HepG2 (cell line): ENCODE measurements around the gene COX4I1. TPM values are rescaled to one million over a fixed set of nuclear protein-coding genes. Genes with fewer than 3 reads are reported as not detected.

ENCODE experiments used
- ATAC-seq: fragments of 200-7000 bp; cut with Tn5 transposase; 3 replicates; pipeline ENCODE4 v1.9.1; 2020; ENCODE audit warnings: mild to moderate bottlenecking, moderate library complexity
- BruUV-seq: library from RNA; stranded (reverse); fragments of 400-500 nt; replicated peaks from 2 replicates; lab custom pipeline; 2021; lab: Mats Ljungman, UMichigan
- CTCF ChIA-PET: fragments of 300-600 bp; formaldehyde crosslinking; extraction: SDS; loops from one replicate; lab custom pipeline; 2021; ENCODE audit warnings: low total read pairs, inconsistent platforms, low intra/inter-chr PET ratio; lab: Yijun Ruan, JAX
- POLR2A ChIA-PET: fragments of 350-600 bp; sonication (Branson Sonifier 250); formaldehyde crosslinking; loops from one replicate; lab custom pipeline; 2020; ENCODE audit warnings: antibody characterized with exemption, inconsistent platforms; lab: Yijun Ruan, JAX
- DNase-seq: peaks from one replicate; pipeline ENCODE4 v3.0.0-alpha.2; 2015; ENCODE audit warnings: low spot score
- FAIRE-seq: peaks from 3 replicates; lab custom pipeline; 2011; peaks lifted over from hg19 to GRCh38; lab: Jason Lieb, UNC
- H2AFZ ChIP-seq: one replicate; pipeline ENCODE4 v1.6.1; 2011; ENCODE audit warnings: low read length, inconsistent platforms
- H3K27ac ChIP-seq: fragments of 300-600 bp; 3 replicates; pipeline ENCODE4 v1.8.0; 2011; ENCODE audit warnings: mixed run types, mild to moderate bottlenecking, mixed read lengths, low read length, inconsistent platforms; ENCODE audit not compliant: insufficient read depth; ENCODE audit errors: extremely low read length
- H3K27me3 ChIP-seq, 2 experiments: fragments of 200-600 bp in 1 of 2; 2 replicates in 1 of 2; 3 replicates in 1 of 2; pipeline versions ENCODE4 v1.6.0 to v1.8.0; 2011; ENCODE audit warnings: low read length in 2 of 2, mild to moderate bottlenecking in 2 of 2, moderate library complexity in 2 of 2, inconsistent platforms in 1 of 2; ENCODE audit not compliant: insufficient read depth in 2 of 2, control insufficient read depth in 1 of 2
- H3K36me3 ChIP-seq, 2 experiments: fragments of 200-600 bp in 1 of 2; replicated peaks in 1 of 2; 2 replicates in 1 of 2; 3 replicates in 1 of 2; pipeline versions ENCODE4 v1.5.1 to v1.8.0; 2011; ENCODE audit warnings: low read length in 2 of 2, inconsistent platforms in 1 of 2; ENCODE audit not compliant: insufficient read depth in 2 of 2, control insufficient read depth in 1 of 2
- H3K4me1 ChIP-seq: 2 replicates; pipeline ENCODE4 v1.5.1; 2012; ENCODE audit warnings: low read length, inconsistent platforms; ENCODE audit not compliant: insufficient read depth
- H3K4me2 ChIP-seq: 2 replicates; pipeline ENCODE4 v1.6.0; 2011; ENCODE audit warnings: low read depth, low read length, inconsistent platforms
- H3K4me3 ChIP-seq, 3 experiments: fragments of 200-600 bp in 1 of 3; sonication (generic), shearing (Covaris generic) in 1 of 3; replicated peaks in 1 of 3; 2 replicates each; pipeline ENCODE4 v1.5.1; 2011 to 2016; ENCODE audit warnings: low read length in 3 of 3, inconsistent platforms in 2 of 3, low read depth in 2 of 3, mild to moderate bottlenecking in 2 of 3, control low read depth in 1 of 3, mixed read lengths in 1 of 3; ENCODE audit not compliant: insufficient read depth in 1 of 3
- H3K79me2 ChIP-seq: one replicate; pipeline ENCODE4 v1.6.1; 2011; ENCODE audit warnings: low read length, inconsistent platforms; ENCODE audit not compliant: insufficient read depth
- H3K9ac ChIP-seq: 2 replicates; pipeline ENCODE4 v1.6.0; 2011; ENCODE audit warnings: mild to moderate bottlenecking, low read depth, low read length, inconsistent platforms; ENCODE audit not compliant: insufficient read depth
- H3K9me3 ChIP-seq: 2 replicates; pipeline ENCODE4 v1.5.1; 2012; ENCODE audit warnings: mild to moderate bottlenecking, low read length
- H4K20me1 ChIP-seq: 2 replicates; pipeline ENCODE4 v1.6.0; 2011; ENCODE audit warnings: inconsistent platforms, mild to moderate bottlenecking, low read length, moderate library complexity; ENCODE audit not compliant: insufficient read depth
- CAMTA2 ChIP-seq: sonication (generic); formaldehyde crosslinking; IDR thresholded peaks from 2 replicates; pipeline ENCODE4 v1.4.0; 2020; ENCODE audit warnings: mild to moderate bottlenecking, missing genetic modification reagents, borderline replicate concordance
- GLI4 ChIP-seq: sonication (generic); formaldehyde crosslinking; IDR thresholded peaks from 2 replicates; pipeline ENCODE4 v1.5.1; 2020; ENCODE audit warnings: missing genetic modification reagents, mild to moderate bottlenecking, moderate library complexity, borderline replicate concordance
- PRPF4 ChIP-seq: fragments of 200-400 bp; formaldehyde crosslinking; IDR thresholded peaks from 2 replicates; pipeline ENCODE4 v1.6.1; 2016; ENCODE audit warnings: low read length, low read depth; ENCODE audit not compliant: poor library complexity, severe bottlenecking
- SMAD9 ChIP-seq: sonication (generic); formaldehyde crosslinking; IDR thresholded peaks from 2 replicates; pipeline ENCODE4 v1.5.1; 2020; ENCODE audit warnings: mild to moderate bottlenecking, missing genetic modification reagents
- ZBTB33 ChIP-seq: sonication (generic); formaldehyde crosslinking; IDR thresholded peaks from 2 replicates; pipeline ENCODE4 v1.4.0; 2020; ENCODE audit warnings: missing genetic modification reagents
- ZBTB38 ChIP-seq: sonication (generic); formaldehyde crosslinking; IDR thresholded peaks from 2 replicates; pipeline ENCODE4 v1.5.1; 2020; ENCODE audit warnings: mild to moderate bottlenecking, missing genetic modification reagents
- ZMYM3 ChIP-seq: sonication (generic); formaldehyde crosslinking; IDR thresholded peaks from 2 replicates; pipeline ENCODE4 v1.5.1; 2020; ENCODE audit warnings: mild to moderate bottlenecking, missing genetic modification reagents
- ZNF446 ChIP-seq: sonication (generic); formaldehyde crosslinking; IDR thresholded peaks from 2 replicates; pipeline ENCODE4 v1.5.0; 2020; ENCODE audit warnings: mild to moderate bottlenecking, missing genetic modification reagents
- ZSCAN25 ChIP-seq: sonication (generic); formaldehyde crosslinking; IDR thresholded peaks from 2 replicates; pipeline ENCODE4 v1.8.0; 2022; ENCODE audit warnings: mild to moderate bottlenecking, missing genetic modification reagents
- WGBS: methylation state at CpG from one replicate; pipeline ENCODE4 v1.1.6; 2017; ENCODE audit warnings: low lambda C conversion rate; 5-methylcytosine and 5-hydroxymethylcytosine counted together
- in situ Hi-C: cut with HindIII; loops from 2 replicates; pipeline ENCODE4 v1.10.0; 2017; ENCODE audit warnings: low pct_unique_long_range_greater_than_20kb; ENCODE audit not compliant: extremely low pct_ligation_motif_present
- intact Hi-C: fragments of 100-400 bp; cut with micrococcal nuclease; formaldehyde crosslinking; loops from one replicate; pipeline ENCODE4 v1.10.0; 2022; ENCODE audit not compliant: unreplicated experiment
- polyA plus RNA-seq, 8 experiments: library from polyadenylated mRNA; depleted of rRNA in 3 of 8; stranded (reverse) in 7 of 8; unstranded in 1 of 8; fragments of >200 nt; fragmentation: Illumina TruSeq in 4 of 8; extraction: Trizol in 4 of 8; gene quantifications; 2 replicates each; pipeline versions ENCODE4 v1.2.1 to v1.2.3, GENCODE V29; 2011 to 2016; ENCODE audit warnings: low read depth in 4 of 8, missing spikeins in 1 of 8, mixed read lengths in 1 of 8; ENCODE audit not compliant: insufficient read depth in 1 of 8
- total RNA-seq, 5 experiments: library from RNA; depleted of rRNA; stranded (reverse); fragments of >200 nt; fragmentation: Illumina TruSeq; extraction: Trizol; gene quantifications; 2 replicates each; pipeline ENCODE4 v1.2.3, GENCODE V29; 2016; ENCODE audit warnings: low read depth in 1 of 5

COX4I1 gene
- total and polyA plus RNA-seq, 2 of the 13 experiments (the other 11 are each of a cell fraction or from before 2014, with no cell fraction given) = 658 to 902 TPM

GRCh38 chr16:85847036-85847435 is 47.5 kb downstream of the COX4I1 start:
- H4K20me1 ChIP-seq = no peaks in the 10 kb centered on the region
- in situ Hi-C loops = no loop called here
- no peak overlapping the region for H2AFZ ChIP-seq
- BruUV-seq = no TSS peak
- TF ChIP-seq ZBTB33 (CRISPR knock-in tag) = peak; percentile 95
- peak; percentile 74; the same call in 1 of the 2 replicates for TF ChIP-seq ZNF446 (CRISPR knock-in tag)
- TF ChIP-seq ZBTB38 (CRISPR knock-in tag) = peak; percentile 73; the same call in 1 of the 2 replicates
- 0 out of 2 replicates have a peak, but pooled peaks have one; percentile 32 for TF ChIP-seq SMAD9 (CRISPR knock-in tag)
- peak; percentile 17 for TF ChIP-seq PRPF4
- TF ChIP-seq ZMYM3 (CRISPR knock-in tag) = 0 out of 2 replicates have a peak, but pooled peaks have one; percentile 4
- no peak for TF ChIP-seq CAMTA2 (CRISPR knock-in tag)
- TF ChIP-seq ZSCAN25 = peak; percentile 96
- TF ChIP-seq GLI4 (CRISPR knock-in tag) = no peak
- H3K36me3 ChIP-seq = no peaks in the 10 kb centered on the region
- ATAC-seq (0 out of 3 replicates have a peak, but pooled peaks have one; percentile 1), DNase-seq (no peak), FAIRE-seq (no peak)
- no peaks in the 10 kb centered on the region for H3K79me2 ChIP-seq
- no peak overlapping the region for H3K9ac ChIP-seq
- H3K4me1 ChIP-seq = peaks cover 79% of the 10 kb centered on the region
- peak overlapping the region; percentile 99 for H3K4me2 ChIP-seq
- no peaks in the 10 kb centered on the region for H3K9me3 ChIP-seq
- H3K27me3 ChIP-seq = no peaks in the 10 kb centered on the region; a peak in 1 of 5 replicates
- ChIA-PET CTCF (no interaction called here), POLR2A (no interaction called here)
- intact Hi-C loops = no loop called here
- peak overlapping the region; percentile 84 for H3K27ac ChIP-seq
- peak overlapping the region in 1 of 3 experiments; percentile 76; a peak in 1 of 6 replicates for H3K4me3 ChIP-seq
- whole genome bisulfite sequencing = 75% methylated on average over 10 of the region's 15 CpGs
